GM18502 (cell line): ENCODE measurements around the gene PLA2G4C.
"Not testable (repeated sequence)": the region's sequence is repeated elsewhere in the genome, so short reads cannot be mapped to it uniquely, and the experiment has no call there.

ENCODE experiments used
- ATAC-seq: cut with Tn5 transposase; IDR thresholded peaks from one replicate; pipeline ENCODE4 v1.9.1; 2021; ENCODE audit warnings: mild to moderate bottlenecking; ENCODE audit not compliant: unreplicated experiment, poor library complexity

PLA2G4C gene

GRCh38 chr19:48113190-48113917 is 2.7 kb upstream of the PLA2G4C start:
- ATAC-seq, result no peak

- no peak for ATAC-seq
Observed at GRCh38 chr19:48111280-48111679, 663 bp upstream of the PLA2G4C start.

GRCh38 chr19:48108997-48109782 is 1.4 kb downstream of the PLA2G4C start:
- no peak for ATAC-seq

GRCh38 chr19:48103922-48104321 is 6.7 kb downstream of the PLA2G4C start:
- no peak for ATAC-seq

GRCh38 chr19:48102870-48103751 is 7.5 kb downstream of the PLA2G4C start:
- ATAC-seq, result no peak

GRCh38 chr19:48095612-48096175 is 14.9 kb downstream of the PLA2G4C start:
- ATAC-seq, result no peak

- no peak for ATAC-seq
Observed at GRCh38 chr19:48094855-48095203, 15.8 kb downstream of the PLA2G4C start.

GRCh38 chr19:48094129-48094854 is 16.3 kb downstream of the PLA2G4C start:
- ATAC-seq, result no peak

GRCh38 chr19:48091111-48091718 is 19.4 kb downstream of the PLA2G4C start:
- not testable (repeated sequence) for ATAC-seq

GRCh38 chr19:48090281-48090802 is 20.3 kb downstream of the PLA2G4C start:
- no peak for ATAC-seq

GRCh38 chr19:48088991-48089390 is 21.6 kb downstream of the PLA2G4C start:
- ATAC-seq, result not testable (repeated sequence)

- ATAC-seq, result no peak
Observed at GRCh38 chr19:48085904-48086864, 24.4 kb downstream of the PLA2G4C start.

GRCh38 chr19:48085076-48085475 is 25.5 kb downstream of the PLA2G4C start:
- no peak for ATAC-seq

GRCh38 chr19:48081106-48081505 is 29.5 kb downstream of the PLA2G4C start:
- no peak for ATAC-seq

GRCh38 chr19:48070177-48070769 is 40.3 kb downstream of the PLA2G4C start:
- ATAC-seq, result not testable (repeated sequence)

GRCh38 chr19:48069435-48069834 is 41.2 kb downstream of the PLA2G4C start:
- no peak for ATAC-seq

- ATAC-seq, result no peak
Observed at GRCh38 chr19:48064509-48064908, 46.1 kb downstream of the PLA2G4C start.
